Astrocyte (in vitro differentiated cells and primary cell): Measurements from ENCODE around the gene FAM210A.
"Not testable (repeated sequence)": the region's sequence is repeated elsewhere in the genome, so short reads cannot be mapped to it uniquely, and the experiment has no call there.

Source experiments
- EZH2 ChIP-seq: IDR thresholded peaks from 2 replicates; pipeline ENCODE4 v1.6.1; 2012; ENCODE audit warnings: mild to moderate bottlenecking, low read length, inconsistent platforms; ENCODE audit not compliant: insufficient read depth
- TF ChIP-seq, protein P1 (sequence below): IDR thresholded peaks from 2 replicates; pipeline ENCODE4 v1.5.1; 2011; ENCODE audit warnings: low read depth, mild to moderate bottlenecking, inconsistent platforms, low read length, moderate library complexity; ENCODE audit not compliant: insufficient read depth

DNA sequence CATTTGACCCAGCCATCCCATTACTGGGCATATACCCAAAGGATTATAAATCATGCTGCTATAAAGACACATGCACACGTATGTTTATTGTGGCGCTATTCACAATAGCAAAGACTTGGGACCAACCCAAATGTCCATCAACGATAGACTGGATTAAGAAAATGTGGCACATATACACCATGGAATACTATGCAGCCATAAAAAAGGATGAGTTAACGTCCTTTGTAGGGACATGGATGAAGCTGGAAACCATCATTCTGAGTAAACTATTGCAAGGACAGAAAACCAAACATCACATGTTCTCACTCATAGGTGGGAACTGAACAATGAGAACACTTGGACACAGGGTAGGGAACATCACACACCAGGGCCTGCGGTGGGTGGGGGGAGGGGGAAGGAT lies 31.0 kb downstream of the FAM210A start:
- TF ChIP-seq, protein P1, sequence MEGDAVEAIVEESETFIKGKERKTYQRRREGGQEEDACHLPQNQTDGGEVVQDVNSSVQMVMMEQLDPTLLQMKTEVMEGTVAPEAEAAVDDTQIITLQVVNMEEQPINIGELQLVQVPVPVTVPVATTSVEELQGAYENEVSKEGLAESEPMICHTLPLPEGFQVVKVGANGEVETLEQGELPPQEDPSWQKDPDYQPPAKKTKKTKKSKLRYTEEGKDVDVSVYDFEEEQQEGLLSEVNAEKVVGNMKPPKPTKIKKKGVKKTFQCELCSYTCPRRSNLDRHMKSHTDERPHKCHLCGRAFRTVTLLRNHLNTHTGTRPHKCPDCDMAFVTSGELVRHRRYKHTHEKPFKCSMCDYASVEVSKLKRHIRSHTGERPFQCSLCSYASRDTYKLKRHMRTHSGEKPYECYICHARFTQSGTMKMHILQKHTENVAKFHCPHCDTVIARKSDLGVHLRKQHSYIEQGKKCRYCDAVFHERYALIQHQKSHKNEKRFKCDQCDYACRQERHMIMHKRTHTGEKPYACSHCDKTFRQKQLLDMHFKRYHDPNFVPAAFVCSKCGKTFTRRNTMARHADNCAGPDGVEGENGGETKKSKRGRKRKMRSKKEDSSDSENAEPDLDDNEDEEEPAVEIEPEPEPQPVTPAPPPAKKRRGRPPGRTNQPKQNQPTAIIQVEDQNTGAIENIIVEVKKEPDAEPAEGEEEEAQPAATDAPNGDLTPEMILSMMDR: not testable (repeated sequence)
- not testable (repeated sequence) for TF ChIP-seq EZH2
